K562 (cell line): ENCODE measurements around the gene FAM234A.

Experiments used
- NCOA2 ChIP-seq, 2 experiments: fragments of 450-650 bp; IDR thresholded peaks; 2 replicates each; pipeline ENCODE4 v1.6.1; 2018; ENCODE audit warnings: mild to moderate bottlenecking in 2 of 2, moderate library complexity in 1 of 2; ENCODE audit not compliant: partially characterized antibody in 2 of 2
- RNF2 ChIP-seq: sonication (generic); IDR thresholded peaks from 2 replicates; pipeline ENCODE4 v1.6.1; 2016
- SNRNP70 ChIP-seq: fragments of 200-400 bp; formaldehyde crosslinking; optimal IDR thresholded peaks from 2 replicates; pipeline ENCODE3; 2017; ENCODE audit warnings: low read depth, low read length
- ZZZ3 ChIP-seq: fragments of 450-650 bp; IDR thresholded peaks from 2 replicates; pipeline ENCODE4 v1.6.1; 2016; ENCODE audit warnings: antibody characterized with exemption, mild to moderate bottlenecking, moderate library complexity
- TF ChIP-seq, protein P1 (sequence below): IDR thresholded peaks from 3 replicates; pipeline ENCODE4 v1.6.1; 2011; ENCODE audit warnings: borderline replicate concordance, mild to moderate bottlenecking, moderate library complexity; ENCODE audit not compliant: insufficient read length; ENCODE audit errors: extremely low read depth
- TF ChIP-seq, protein P2 (sequence below), 2 experiments: fragments of 450-650 bp in 1 of 2; sonication (generic) in 1 of 2; formaldehyde crosslinking in 1 of 2; IDR thresholded peaks in 1 of 2; conservative IDR thresholded peaks in 1 of 2; 2 replicates each; pipeline versions ENCODE4 v1.6.1 to v1.8.1; 2016 to 2023; ENCODE audit warnings: mild to moderate bottlenecking in 2 of 2, moderate library complexity in 2 of 2, inconsistent platforms in 1 of 2, missing genetic modification reagents in 1 of 2
- TF ChIP-seq, protein P3 (sequence below), 3 experiments: IDR thresholded peaks in 2 of 3; conservative IDR thresholded peaks in 1 of 3; 2 replicates each; pipeline ENCODE4 v1.5.1; 2011 to 2012; ENCODE audit warnings: low read length in 3 of 3, mild to moderate bottlenecking in 3 of 3, control low read depth in 2 of 3, improper control_type of control experiment in 1 of 3, inconsistent platforms in 1 of 3, low read depth in 1 of 3, mixed read lengths in 1 of 3, moderate library complexity in 1 of 3; ENCODE audit not compliant: insufficient read depth in 2 of 3

DNA sequence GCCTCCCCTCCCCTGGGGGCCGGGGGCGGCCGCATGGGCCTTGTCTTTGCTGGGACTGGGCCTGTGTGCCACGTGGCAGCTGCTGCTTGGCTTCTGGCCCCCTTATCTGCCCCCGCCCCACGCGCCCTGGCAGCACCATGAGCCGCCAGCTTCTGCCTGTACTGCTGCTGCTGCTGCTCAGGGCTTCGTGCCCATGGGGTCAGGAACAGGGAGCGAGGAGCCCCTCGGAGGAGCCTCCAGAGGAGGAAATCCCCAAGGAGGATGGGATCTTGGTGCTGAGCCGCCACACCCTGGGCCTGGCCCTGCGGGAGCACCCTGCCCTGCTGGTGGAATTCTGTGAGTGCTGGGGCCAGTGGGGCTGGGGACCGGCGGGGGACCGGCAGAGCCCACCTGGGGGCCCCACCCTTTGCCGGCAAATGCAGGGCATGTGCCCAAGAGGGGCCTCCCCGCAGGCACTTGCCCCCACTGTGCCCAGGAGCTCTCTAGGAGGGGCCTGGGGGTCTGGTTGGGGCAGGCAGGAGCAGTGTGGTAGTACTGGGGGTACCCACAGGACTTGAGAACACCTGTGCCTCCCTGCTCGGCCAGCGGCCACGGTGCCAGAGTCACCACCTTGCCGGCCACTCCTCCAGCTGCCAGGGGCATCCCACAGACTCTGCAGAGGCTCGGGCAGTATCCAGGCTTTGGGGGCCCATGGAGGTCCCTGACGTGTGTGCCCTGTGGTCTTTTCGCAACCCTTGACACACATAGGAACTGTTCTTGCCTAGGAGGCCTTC, 48.6 kb downstream of the FAM234A start, which contains the start of gene PDIA2:
- TF ChIP-seq, protein P1, sequence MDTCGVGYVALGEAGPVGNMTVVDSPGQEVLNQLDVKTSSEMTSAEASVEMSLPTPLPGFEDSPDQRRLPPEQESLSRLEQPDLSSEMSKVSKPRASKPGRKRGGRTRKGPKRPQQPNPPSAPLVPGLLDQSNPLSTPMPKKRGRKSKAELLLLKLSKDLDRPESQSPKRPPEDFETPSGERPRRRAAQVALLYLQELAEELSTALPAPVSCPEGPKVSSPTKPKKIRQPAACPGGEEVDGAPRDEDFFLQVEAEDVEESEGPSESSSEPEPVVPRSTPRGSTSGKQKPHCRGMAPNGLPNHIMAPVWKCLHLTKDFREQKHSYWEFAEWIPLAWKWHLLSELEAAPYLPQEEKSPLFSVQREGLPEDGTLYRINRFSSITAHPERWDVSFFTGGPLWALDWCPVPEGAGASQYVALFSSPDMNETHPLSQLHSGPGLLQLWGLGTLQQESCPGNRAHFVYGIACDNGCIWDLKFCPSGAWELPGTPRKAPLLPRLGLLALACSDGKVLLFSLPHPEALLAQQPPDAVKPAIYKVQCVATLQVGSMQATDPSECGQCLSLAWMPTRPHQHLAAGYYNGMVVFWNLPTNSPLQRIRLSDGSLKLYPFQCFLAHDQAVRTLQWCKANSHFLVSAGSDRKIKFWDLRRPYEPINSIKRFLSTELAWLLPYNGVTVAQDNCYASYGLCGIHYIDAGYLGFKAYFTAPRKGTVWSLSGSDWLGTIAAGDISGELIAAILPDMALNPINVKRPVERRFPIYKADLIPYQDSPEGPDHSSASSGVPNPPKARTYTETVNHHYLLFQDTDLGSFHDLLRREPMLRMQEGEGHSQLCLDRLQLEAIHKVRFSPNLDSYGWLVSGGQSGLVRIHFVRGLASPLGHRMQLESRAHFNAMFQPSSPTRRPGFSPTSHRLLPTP = no peak
- TF ChIP-seq NCOA2 (IDR thresholded peaks at IDR 0.05; ENCODE audit: partially characterized antibody in 2 of 2) (no peak), ZZZ3 (no peak), RNF2 (no peak), SNRNP70 (no peak)
- TF ChIP-seq, protein P2, sequence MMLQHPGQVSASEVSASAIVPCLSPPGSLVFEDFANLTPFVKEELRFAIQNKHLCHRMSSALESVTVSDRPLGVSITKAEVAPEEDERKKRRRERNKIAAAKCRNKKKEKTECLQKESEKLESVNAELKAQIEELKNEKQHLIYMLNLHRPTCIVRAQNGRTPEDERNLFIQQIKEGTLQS (IDR thresholded peaks at IDR 0.05) = no peak
- TF ChIP-seq, protein P2 (CRISPR knock-in tag; conservative IDR thresholded peaks at IDR 0.05) = no peak
- TF ChIP-seq, protein P3, sequence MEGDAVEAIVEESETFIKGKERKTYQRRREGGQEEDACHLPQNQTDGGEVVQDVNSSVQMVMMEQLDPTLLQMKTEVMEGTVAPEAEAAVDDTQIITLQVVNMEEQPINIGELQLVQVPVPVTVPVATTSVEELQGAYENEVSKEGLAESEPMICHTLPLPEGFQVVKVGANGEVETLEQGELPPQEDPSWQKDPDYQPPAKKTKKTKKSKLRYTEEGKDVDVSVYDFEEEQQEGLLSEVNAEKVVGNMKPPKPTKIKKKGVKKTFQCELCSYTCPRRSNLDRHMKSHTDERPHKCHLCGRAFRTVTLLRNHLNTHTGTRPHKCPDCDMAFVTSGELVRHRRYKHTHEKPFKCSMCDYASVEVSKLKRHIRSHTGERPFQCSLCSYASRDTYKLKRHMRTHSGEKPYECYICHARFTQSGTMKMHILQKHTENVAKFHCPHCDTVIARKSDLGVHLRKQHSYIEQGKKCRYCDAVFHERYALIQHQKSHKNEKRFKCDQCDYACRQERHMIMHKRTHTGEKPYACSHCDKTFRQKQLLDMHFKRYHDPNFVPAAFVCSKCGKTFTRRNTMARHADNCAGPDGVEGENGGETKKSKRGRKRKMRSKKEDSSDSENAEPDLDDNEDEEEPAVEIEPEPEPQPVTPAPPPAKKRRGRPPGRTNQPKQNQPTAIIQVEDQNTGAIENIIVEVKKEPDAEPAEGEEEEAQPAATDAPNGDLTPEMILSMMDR (IDR thresholded peaks at IDR 0.05 in 2 of 3, conservative IDR thresholded peaks at IDR 0.05 in 1 of 3; ENCODE audit: insufficient read depth in 2 of 3, low read depth in 1 of 3, low read length in 3 of 3) = no peak
